Measurements from ENCODE around the gene TENT4A.

Gene TENT4A

DNA sequence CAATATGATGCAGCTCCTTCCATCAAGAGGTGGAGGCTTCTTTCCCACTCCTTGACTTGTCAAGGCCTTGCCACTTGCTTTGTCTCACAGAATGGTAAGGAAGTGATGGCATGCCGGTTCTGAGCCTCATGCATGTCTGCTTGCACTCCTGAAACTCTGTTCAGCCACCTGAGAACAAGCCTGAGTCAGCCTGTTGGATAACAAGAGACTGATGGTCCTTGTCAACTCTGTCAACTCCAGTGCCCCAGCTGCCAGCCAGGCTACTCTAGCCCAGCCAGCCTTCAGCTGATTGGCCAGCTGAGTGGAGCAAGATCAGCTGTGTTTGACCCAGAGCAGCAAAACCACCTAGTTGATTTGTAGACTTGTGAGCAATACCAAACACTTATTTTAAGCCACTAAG is 4.4 kb upstream of the TENT4A start:
- Histone ChIP-seq H3K9me3 (ENCODE audit: control insufficient read depth, low read length) (no peaks in the 10 kb centered on the region), H3K27ac (ENCODE audit: insufficient read depth, low read length, poor library complexity, severe bottlenecking) (no peak overlapping the region), H3K27me3 (replicated peaks; ENCODE audit: control insufficient read depth, insufficient read depth, low read length, poor library complexity, severe bottlenecking) (no peaks in the 10 kb centered on the region), H3K4me3 (ENCODE audit: insufficient read depth, low read depth, low read length, poor library complexity, severe bottlenecking) (no peak overlapping the region), H3K4me1 (ENCODE audit: control insufficient read depth, insufficient read depth, low read length, poor library complexity, severe bottlenecking) (peaks cover 2% of the 10 kb centered on the region), H3K36me3 (ENCODE audit: control insufficient read depth, insufficient read depth, low read length) (no peaks in the 10 kb centered on the region)
- DNase-seq, result no peak

DNA sequence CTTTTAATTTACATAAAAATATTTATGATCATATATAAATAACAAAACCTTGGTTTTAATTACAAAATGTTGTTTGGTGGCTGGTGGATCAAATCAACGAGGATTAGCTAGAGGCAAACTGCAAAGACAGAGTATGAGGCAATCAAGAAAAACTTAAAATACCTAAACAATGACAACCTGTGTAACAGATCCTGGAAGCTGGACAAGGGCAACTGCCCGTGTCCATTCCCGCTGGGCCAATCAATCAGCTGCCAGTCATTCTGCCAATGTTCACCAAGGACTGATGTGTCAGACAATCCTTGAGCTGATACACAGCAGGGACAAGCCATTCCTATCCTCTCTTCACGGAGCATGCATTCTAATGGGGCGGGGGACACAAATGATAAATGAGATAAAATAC is 3.2 kb upstream of the TENT4A start:
- Histone ChIP-seq H3K36me3 (ENCODE audit: control insufficient read depth, insufficient read depth, low read length) (no peaks in the 10 kb centered on the region), H3K4me3 (ENCODE audit: insufficient read depth, low read depth, low read length, poor library complexity, severe bottlenecking) (no peak overlapping the region), H3K9me3 (ENCODE audit: control insufficient read depth, low read length) (no peaks in the 10 kb centered on the region), H3K4me1 (ENCODE audit: control insufficient read depth, insufficient read depth, low read length, poor library complexity, severe bottlenecking) (peaks cover 3% of the 10 kb centered on the region), H3K27ac (ENCODE audit: insufficient read depth, low read length, poor library complexity, severe bottlenecking) (no peak overlapping the region), H3K27me3 (replicated peaks; ENCODE audit: control insufficient read depth, insufficient read depth, low read length, poor library complexity, severe bottlenecking) (no peaks in the 10 kb centered on the region)
- no peak for DNase-seq

DNA sequence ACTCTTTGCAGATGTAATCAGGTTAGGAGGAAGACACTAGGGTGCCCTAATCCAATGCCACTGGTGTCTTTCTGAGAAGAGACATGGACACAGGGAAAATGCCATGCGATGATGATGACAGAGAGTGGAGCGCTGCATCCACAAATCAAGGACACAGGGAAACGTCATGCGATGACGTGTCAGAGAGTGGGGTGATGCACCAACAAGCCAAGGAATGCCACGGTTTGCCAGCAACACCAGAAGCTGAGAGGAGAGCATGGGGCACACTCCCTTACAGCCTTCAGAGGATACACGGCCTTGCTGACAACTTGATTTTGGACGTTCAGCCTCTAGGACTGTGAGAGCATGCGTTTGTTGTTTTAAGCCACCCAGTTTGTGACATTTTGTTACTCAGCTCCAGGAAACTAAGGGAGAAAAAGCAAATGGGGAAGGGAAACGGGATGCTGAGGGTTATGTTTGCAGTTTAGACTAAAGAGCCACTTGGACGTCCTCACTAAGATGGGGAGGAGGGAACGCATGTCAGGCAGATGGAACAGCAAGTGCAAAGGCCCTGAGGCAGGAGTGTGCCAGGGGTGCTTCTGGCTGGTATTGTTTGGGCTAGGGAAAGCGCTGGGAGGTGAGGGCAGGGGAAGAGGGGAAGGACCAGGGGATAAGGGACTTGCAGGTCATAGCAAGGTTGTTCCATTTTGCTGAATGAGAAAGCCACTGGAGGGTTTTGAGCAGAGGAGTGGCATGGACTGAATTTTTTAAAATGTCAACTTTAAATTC is 2.5 kb upstream of the TENT4A start:
- no peak for DNase-seq
- no peaks in the 10 kb centered on the region for H3K36me3 ChIP-seq (ENCODE audit: control insufficient read depth, insufficient read depth, low read length)
- no peaks in the 10 kb centered on the region for H3K9me3 ChIP-seq (ENCODE audit: control insufficient read depth, low read length)
- H3K4me1 ChIP-seq (ENCODE audit: control insufficient read depth, insufficient read depth, low read length, poor library complexity, severe bottlenecking), result peaks cover 9% of the 10 kb centered on the region
- no peak overlapping the region for H3K4me3 ChIP-seq (ENCODE audit: insufficient read depth, low read depth, low read length, poor library complexity, severe bottlenecking)
- H3K27me3 ChIP-seq (replicated peaks; ENCODE audit: control insufficient read depth, insufficient read depth, low read length, poor library complexity, severe bottlenecking), result no peaks in the 10 kb centered on the region
- H3K27ac ChIP-seq (ENCODE audit: insufficient read depth, low read length, poor library complexity, severe bottlenecking), result no peak overlapping the region

DNA sequence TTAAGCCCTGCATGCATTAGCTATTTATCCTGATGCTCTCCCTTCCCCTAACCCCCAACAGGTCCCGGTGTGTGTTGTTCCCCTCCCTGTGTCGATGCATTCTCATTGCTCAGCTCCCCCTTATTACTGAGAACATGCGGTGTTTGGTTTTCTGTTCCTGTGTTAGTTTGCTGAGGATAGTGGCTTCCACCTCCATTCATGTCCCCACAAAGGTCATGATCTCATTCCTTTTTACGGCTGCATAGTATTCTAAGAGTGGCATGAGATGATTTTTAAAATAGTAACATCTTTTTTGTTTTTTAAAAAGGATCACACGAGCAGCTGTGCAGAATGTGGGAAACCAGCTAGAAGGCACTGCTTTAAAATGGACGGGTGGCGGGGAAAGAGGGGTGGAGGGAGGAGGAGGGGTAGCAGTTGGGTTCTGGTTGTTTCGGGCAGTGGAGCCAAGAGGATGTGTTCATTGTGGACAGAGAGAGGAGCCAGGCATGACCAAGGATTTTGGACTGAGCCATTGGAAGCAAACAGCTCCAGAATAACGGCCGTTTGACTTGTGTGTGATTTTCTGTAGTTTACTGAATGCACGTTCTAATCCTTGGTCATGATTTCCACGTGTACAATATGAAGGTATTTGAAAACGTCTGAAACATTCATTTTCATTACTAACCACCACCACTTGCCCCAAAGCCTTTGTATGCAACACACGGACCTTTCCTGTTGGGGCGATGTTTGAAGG is 1.7 kb upstream of the TENT4A start:
- no peak for DNase-seq
- peak overlapping the region; percentile 91 for H3K4me3 ChIP-seq (ENCODE audit: insufficient read depth, low read depth, low read length, poor library complexity, severe bottlenecking)
- peak overlapping the region; percentile 87 for H3K27ac ChIP-seq (ENCODE audit: insufficient read depth, low read length, poor library complexity, severe bottlenecking)
- H3K36me3 ChIP-seq (ENCODE audit: control insufficient read depth, insufficient read depth, low read length), result no peaks in the 10 kb centered on the region
- H3K9me3 ChIP-seq (ENCODE audit: control insufficient read depth, low read length), result no peaks in the 10 kb centered on the region
- no peaks in the 10 kb centered on the region for H3K27me3 ChIP-seq (replicated peaks; ENCODE audit: control insufficient read depth, insufficient read depth, low read length, poor library complexity, severe bottlenecking)
- H3K4me1 ChIP-seq (ENCODE audit: control insufficient read depth, insufficient read depth, low read length, poor library complexity, severe bottlenecking), result peaks cover 16% of the 10 kb centered on the region

DNA sequence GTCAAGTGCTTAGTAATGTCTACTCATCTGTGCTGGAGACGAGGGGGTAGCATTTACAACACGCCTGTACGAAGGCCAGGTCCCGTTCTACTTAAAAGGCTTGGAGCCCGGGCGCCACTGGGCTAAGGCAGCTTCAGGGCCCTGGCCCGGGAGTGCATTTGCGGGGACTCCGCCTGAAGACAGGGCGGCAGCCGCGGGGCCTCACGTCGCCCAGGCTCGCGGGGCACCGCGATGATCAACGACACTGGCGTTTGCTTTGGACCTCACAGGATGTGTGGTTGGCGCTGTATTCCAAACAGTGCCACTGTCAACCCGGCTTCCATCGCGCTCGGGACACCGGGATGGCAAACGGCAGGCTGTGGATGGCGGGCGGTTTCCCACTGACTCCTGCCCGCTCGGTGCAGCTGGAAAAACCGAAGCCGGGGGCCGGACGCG is 1.1 kb upstream of the TENT4A start:
- Histone ChIP-seq H3K4me3 (ENCODE audit: insufficient read depth, low read depth, low read length, poor library complexity, severe bottlenecking) (peak overlapping the region; percentile 91), H3K36me3 (ENCODE audit: control insufficient read depth, insufficient read depth, low read length) (no peaks in the 10 kb centered on the region), H3K27ac (ENCODE audit: insufficient read depth, low read length, poor library complexity, severe bottlenecking) (peak overlapping the region; percentile 87), H3K27me3 (replicated peaks; ENCODE audit: control insufficient read depth, insufficient read depth, low read length, poor library complexity, severe bottlenecking) (no peaks in the 10 kb centered on the region), H3K4me1 (ENCODE audit: control insufficient read depth, insufficient read depth, low read length, poor library complexity, severe bottlenecking) (peaks cover 22% of the 10 kb centered on the region), H3K9me3 (ENCODE audit: control insufficient read depth, low read length) (no peaks in the 10 kb centered on the region)
- DNase-seq, result peak; percentile 8 to 29 (median 29)

DNA sequence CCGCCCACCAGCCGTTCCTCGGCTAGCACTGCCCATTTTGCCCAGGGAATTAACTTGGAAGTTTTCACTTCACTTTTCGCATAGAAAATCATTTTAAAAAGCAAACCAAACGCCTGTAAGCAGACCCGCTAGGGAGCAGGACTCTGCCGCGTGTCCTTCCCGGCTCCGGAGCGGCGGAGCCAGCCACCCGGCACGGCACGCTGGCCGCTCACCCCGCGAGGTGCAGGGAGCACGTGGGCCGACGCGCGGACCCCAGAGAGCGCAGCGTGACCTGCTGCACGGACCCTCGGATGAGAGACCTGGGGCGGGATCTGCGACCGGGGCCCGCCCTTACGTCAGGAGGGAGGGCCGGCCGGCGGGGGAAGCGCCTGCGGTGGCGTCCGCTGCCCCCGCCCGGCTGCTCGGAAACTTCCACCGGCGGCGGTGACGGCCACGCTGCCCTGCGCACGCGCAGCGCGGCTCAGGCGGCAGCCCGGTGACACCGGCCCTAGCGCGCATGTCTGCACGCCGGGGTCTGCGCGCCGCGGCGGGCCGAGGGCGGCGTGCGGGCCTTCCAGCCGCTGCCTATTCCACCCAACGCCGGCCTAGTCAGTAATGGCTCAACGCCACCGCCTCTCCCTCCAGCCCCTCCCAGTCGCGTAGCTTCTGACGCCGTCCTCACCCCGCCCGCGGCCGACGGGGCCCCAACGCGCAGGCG is 507 bp upstream of the TENT4A start:
- Histone ChIP-seq H3K27ac (ENCODE audit: insufficient read depth, low read length, poor library complexity, severe bottlenecking) (peak overlapping the region; percentile 87), H3K36me3 (ENCODE audit: control insufficient read depth, insufficient read depth, low read length) (no peaks in the 10 kb centered on the region), H3K4me3 (ENCODE audit: insufficient read depth, low read depth, low read length, poor library complexity, severe bottlenecking) (peak overlapping the region; percentile 91), H3K9me3 (ENCODE audit: control insufficient read depth, low read length) (no peaks in the 10 kb centered on the region), H3K4me1 (ENCODE audit: control insufficient read depth, insufficient read depth, low read length, poor library complexity, severe bottlenecking) (peaks cover 22% of the 10 kb centered on the region), H3K27me3 (replicated peaks; ENCODE audit: control insufficient read depth, insufficient read depth, low read length, poor library complexity, severe bottlenecking) (no peaks in the 10 kb centered on the region)
- DNase-seq, result peak; percentile 96

DNA sequence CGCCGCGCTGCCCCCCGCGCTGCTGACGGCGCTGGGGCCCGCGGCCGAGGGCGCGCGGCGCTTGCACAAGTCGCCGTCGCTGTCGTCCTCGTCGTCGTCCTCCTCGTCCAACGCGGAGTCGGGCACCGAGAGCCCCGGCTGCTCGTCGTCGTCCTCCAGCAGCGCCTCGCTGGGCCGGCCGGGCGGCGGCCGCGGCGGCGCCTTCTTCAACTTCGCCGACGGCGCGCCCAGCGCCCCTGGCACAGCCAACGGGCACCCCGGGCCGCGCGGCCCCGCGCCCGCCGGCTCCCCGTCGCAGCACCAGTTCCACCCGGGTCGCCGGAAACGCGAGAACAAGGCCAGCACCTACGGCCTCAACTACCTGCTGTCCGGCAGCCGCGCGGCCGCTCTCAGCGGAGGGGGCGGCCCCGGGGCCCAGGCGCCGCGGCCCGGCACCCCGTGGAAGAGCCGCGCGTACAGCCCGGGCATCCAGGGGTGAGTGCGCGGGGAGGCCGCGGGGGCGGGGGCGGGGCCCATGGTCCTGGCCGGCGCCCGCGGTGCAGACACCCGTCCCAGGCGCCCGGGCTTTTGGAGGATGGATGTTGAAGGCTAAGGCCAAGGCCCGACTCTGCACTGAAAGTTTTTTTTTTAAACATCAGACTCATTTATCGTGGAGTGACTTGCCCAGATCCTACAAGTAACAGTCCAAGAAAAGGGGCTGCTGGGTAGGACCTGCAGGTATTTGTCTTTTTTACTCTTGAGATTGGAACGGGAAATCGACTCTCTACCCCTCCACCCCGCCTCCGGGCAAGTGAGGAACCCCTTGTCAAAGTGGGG is 1.2 kb downstream of the TENT4A start:
- Histone ChIP-seq H3K4me1 (ENCODE audit: control insufficient read depth, insufficient read depth, low read length, poor library complexity, severe bottlenecking) (peaks cover 27% of the 10 kb centered on the region), H3K9me3 (ENCODE audit: control insufficient read depth, low read length) (no peaks in the 10 kb centered on the region), H3K27ac (ENCODE audit: insufficient read depth, low read length, poor library complexity, severe bottlenecking) (peak overlapping the region; percentile 51), H3K27me3 (replicated peaks; ENCODE audit: control insufficient read depth, insufficient read depth, low read length, poor library complexity, severe bottlenecking) (no peaks in the 10 kb centered on the region), H3K36me3 (ENCODE audit: control insufficient read depth, insufficient read depth, low read length) (no peaks in the 10 kb centered on the region), H3K4me3 (ENCODE audit: insufficient read depth, low read depth, low read length, poor library complexity, severe bottlenecking) (peak overlapping the region; percentile 50)
- DNase-seq, result no peak

DNA sequence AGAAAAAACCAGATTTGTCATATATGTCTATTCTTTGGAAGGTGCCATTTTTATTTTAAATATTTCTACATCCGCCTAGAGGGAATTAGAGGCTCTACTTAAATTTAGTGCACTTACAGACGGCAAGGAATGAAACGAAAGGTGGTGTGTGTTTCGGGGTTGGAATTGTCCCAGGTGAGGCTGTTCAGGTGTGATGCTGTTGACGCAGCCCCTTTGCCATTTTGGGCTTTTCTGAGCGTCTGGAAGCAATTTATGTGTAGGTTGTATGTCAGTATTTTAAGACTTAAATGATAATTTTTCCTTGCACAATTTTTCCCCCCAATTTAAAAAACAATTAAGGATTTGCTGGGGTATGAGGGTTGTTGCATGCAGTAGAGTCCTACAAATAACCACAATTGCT is 2.0 kb downstream of the TENT4A start:
- H3K36me3 ChIP-seq (ENCODE audit: control insufficient read depth, insufficient read depth, low read length), result no peaks in the 10 kb centered on the region
- peak overlapping the region; percentile 51 for H3K27ac ChIP-seq (ENCODE audit: insufficient read depth, low read length, poor library complexity, severe bottlenecking)
- H3K9me3 ChIP-seq (ENCODE audit: control insufficient read depth, low read length), result no peaks in the 10 kb centered on the region
- DNase-seq, result no peak
- peaks cover 34% of the 10 kb centered on the region for H3K4me1 ChIP-seq (ENCODE audit: control insufficient read depth, insufficient read depth, low read length, poor library complexity, severe bottlenecking)
- H3K27me3 ChIP-seq (replicated peaks; ENCODE audit: control insufficient read depth, insufficient read depth, low read length, poor library complexity, severe bottlenecking), result no peaks in the 10 kb centered on the region
- peak overlapping the region; percentile 50 for H3K4me3 ChIP-seq (ENCODE audit: insufficient read depth, low read depth, low read length, poor library complexity, severe bottlenecking)

DNA sequence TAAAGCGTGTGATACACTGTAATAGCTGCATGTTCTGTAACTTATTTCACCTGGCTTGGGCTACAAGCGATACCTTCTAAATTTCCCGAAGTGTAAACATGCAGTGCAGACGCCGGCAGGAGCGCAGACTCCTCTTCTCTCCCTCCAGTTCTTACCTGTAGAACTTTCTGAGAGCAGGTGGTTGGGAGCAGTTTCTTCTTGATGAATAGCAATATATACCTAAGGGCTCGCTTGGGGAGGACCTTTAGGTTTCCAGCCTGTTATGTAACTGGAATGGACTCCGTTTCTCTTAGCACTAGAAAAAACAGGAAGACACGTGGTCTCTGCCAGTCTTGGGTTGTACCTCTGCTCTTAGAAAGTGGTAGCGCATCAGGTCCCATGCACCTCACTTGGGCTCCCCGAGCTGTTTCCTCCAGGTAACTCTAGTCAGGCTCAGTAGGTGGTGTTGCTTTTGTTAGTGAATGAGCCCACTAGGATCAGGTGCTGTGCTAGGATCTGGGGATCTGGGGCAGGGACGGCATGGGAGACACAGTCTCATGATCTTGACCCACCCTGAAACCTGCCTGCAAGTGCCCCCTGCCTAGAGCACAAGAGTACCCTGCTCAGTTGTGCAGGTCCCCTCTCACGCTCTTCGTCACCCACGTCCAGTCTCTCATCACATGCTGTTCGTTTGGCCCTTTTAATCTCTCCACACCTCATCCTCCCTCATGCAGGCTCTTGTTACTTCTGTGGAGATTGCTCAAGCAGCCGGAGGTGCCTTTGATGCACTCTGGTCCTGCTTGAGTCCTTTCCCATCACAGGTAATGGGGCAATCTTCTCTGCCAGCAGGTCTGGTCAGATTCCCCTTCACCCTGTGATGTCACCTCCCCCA is 2.8 kb downstream of the TENT4A start:
- Histone ChIP-seq H3K27ac (ENCODE audit: insufficient read depth, low read length, poor library complexity, severe bottlenecking) (peak overlapping the region; percentile 51), H3K4me3 (ENCODE audit: insufficient read depth, low read depth, low read length, poor library complexity, severe bottlenecking) (peak overlapping the region; percentile 50), H3K27me3 (replicated peaks; ENCODE audit: control insufficient read depth, insufficient read depth, low read length, poor library complexity, severe bottlenecking) (no peaks in the 10 kb centered on the region), H3K9me3 (ENCODE audit: control insufficient read depth, low read length) (no peaks in the 10 kb centered on the region), H3K36me3 (ENCODE audit: control insufficient read depth, insufficient read depth, low read length) (no peaks in the 10 kb centered on the region), H3K4me1 (ENCODE audit: control insufficient read depth, insufficient read depth, low read length, poor library complexity, severe bottlenecking) (peaks cover 34% of the 10 kb centered on the region)
- peak in 1 of 3 donors; percentile 15 for DNase-seq
